HL-60 (cell line): ENCODE data around the gene ITIH1.

Source experiments
- POLR2AphosphoS5 ChIP-seq: IDR thresholded peaks from 2 replicates; pipeline ENCODE4 v1.6.1; 2012; ENCODE audit warnings: low read depth
- TF ChIP-seq, protein P1 (sequence below): IDR thresholded peaks from one replicate; pipeline ENCODE4 v1.5.1; 2011; ENCODE audit warnings: low read length, control low read depth, inconsistent platforms; ENCODE audit not compliant: insufficient read depth
- TF ChIP-seq, protein P2 (sequence below): IDR thresholded peaks from 2 replicates; pipeline ENCODE4 v1.6.1; 2012; ENCODE audit warnings: low read depth; ENCODE audit not compliant: insufficient replicate concordance

DNA sequence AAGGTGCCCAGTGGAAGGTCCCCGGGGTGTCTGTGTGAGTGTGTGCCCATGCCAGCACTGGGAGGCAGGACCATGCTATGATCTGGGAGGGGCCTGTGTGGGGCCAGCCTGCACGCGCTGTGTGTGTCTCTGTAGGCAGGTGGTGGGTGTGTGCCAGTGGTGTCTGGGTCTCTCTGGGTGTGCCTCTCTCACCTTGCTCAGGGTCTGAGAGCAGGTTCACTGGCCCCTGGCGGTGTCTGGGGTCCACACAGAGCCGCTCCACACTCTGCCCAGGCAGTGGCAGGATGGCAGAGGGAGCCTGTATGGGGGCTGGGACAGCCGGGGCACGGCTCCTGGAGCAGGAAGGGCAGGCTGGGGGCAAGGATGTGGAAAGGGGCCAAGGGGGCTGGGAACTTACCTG, 40.5 kb downstream of the ITIH1 start:
- TF ChIP-seq POLR2AphosphoS5 = no peak
- TF ChIP-seq, protein P1, sequence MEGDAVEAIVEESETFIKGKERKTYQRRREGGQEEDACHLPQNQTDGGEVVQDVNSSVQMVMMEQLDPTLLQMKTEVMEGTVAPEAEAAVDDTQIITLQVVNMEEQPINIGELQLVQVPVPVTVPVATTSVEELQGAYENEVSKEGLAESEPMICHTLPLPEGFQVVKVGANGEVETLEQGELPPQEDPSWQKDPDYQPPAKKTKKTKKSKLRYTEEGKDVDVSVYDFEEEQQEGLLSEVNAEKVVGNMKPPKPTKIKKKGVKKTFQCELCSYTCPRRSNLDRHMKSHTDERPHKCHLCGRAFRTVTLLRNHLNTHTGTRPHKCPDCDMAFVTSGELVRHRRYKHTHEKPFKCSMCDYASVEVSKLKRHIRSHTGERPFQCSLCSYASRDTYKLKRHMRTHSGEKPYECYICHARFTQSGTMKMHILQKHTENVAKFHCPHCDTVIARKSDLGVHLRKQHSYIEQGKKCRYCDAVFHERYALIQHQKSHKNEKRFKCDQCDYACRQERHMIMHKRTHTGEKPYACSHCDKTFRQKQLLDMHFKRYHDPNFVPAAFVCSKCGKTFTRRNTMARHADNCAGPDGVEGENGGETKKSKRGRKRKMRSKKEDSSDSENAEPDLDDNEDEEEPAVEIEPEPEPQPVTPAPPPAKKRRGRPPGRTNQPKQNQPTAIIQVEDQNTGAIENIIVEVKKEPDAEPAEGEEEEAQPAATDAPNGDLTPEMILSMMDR = no peak
- TF ChIP-seq, protein P2, sequence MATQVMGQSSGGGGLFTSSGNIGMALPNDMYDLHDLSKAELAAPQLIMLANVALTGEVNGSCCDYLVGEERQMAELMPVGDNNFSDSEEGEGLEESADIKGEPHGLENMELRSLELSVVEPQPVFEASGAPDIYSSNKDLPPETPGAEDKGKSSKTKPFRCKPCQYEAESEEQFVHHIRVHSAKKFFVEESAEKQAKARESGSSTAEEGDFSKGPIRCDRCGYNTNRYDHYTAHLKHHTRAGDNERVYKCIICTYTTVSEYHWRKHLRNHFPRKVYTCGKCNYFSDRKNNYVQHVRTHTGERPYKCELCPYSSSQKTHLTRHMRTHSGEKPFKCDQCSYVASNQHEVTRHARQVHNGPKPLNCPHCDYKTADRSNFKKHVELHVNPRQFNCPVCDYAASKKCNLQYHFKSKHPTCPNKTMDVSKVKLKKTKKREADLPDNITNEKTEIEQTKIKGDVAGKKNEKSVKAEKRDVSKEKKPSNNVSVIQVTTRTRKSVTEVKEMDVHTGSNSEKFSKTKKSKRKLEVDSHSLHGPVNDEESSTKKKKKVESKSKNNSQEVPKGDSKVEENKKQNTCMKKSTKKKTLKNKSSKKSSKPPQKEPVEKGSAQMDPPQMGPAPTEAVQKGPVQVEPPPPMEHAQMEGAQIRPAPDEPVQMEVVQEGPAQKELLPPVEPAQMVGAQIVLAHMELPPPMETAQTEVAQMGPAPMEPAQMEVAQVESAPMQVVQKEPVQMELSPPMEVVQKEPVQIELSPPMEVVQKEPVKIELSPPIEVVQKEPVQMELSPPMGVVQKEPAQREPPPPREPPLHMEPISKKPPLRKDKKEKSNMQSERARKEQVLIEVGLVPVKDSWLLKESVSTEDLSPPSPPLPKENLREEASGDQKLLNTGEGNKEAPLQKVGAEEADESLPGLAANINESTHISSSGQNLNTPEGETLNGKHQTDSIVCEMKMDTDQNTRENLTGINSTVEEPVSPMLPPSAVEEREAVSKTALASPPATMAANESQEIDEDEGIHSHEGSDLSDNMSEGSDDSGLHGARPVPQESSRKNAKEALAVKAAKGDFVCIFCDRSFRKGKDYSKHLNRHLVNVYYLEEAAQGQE = no peak
